ENCODE results near the gene LDB3. TPM values are rescaled to one million over a fixed set of nuclear protein-coding genes. Genes with fewer than 3 reads are reported as not detected.

Gene LDB3
- total RNA-seq, 2 donors from 2014 or later, result 0.11 to 0.35 TPM

GRCh38 chr10:86718556-86718955 is 50.2 kb downstream of the LDB3 start:
- no peak overlapping the region for H3K27ac ChIP-seq (ENCODE audit: low read depth, low read length)
- WGBS, 2 experiments (ENCODE audit: insufficient coverage in 1 of 2, insufficient read length in 1 of 2), result 95 to 97% methylated on average over 7 to 8 of the region's 8 CpGs
- H3K4me3 Mint-ChIP-seq, result no peak overlapping the region
- peaks cover 1% of the 10 kb centered on the region for H3K27me3 Mint-ChIP-seq (ENCODE audit: insufficient read depth)
- no peak overlapping the region for H3K9ac ChIP-seq (ENCODE audit: extremely low read depth, low read length, poor library complexity, severe bottlenecking)
- no peak for DNase-seq
- H3K27me3 ChIP-seq (ENCODE audit: control insufficient read depth, insufficient read depth, low read length, poor library complexity, severe bottlenecking), result no peaks in the 10 kb centered on the region
- H3K9me3 Mint-ChIP-seq, result no peaks in the 10 kb centered on the region
- no peaks in the 10 kb centered on the region for H3K36me3 Mint-ChIP-seq (ENCODE audit: low read depth)
- TF ChIP-seq CTCF (conservative IDR thresholded peaks at IDR 0.05), result no peak
- no peaks in the 10 kb centered on the region for H3K9me3 ChIP-seq (ENCODE audit: control insufficient read depth, low read length)
- no peak overlapping the region for H3K4me3 ChIP-seq (ENCODE audit: low read length)
- H3K4me1 Mint-ChIP-seq, result peaks cover 23% of the 10 kb centered on the region
- no peaks in the 10 kb centered on the region for H3K36me3 ChIP-seq (ENCODE audit: control insufficient read depth, insufficient read depth, low read length)
- no peak overlapping the region for H3K27ac Mint-ChIP-seq
- H3K4me1 ChIP-seq (ENCODE audit: control insufficient read depth, insufficient read depth, low read length), result no peaks in the 10 kb centered on the region

- no peak overlapping the region for H3K9ac ChIP-seq (ENCODE audit: extremely low read depth, low read length, poor library complexity, severe bottlenecking)
- no peak overlapping the region for H3K27ac Mint-ChIP-seq
- no peak overlapping the region for H3K4me3 Mint-ChIP-seq
- H3K4me1 Mint-ChIP-seq, result peaks cover 8% of the 10 kb centered on the region
- no peaks in the 10 kb centered on the region for H3K36me3 Mint-ChIP-seq (ENCODE audit: low read depth)
- H3K4me1 ChIP-seq (ENCODE audit: control insufficient read depth, insufficient read depth, low read length), result no peaks in the 10 kb centered on the region
- H3K4me3 ChIP-seq (ENCODE audit: low read length), result no peak overlapping the region
- no peak for DNase-seq
- no peak overlapping the region for H3K27ac ChIP-seq (ENCODE audit: low read depth, low read length)
- no peaks in the 10 kb centered on the region for H3K9me3 Mint-ChIP-seq
- no peaks in the 10 kb centered on the region for H3K9me3 ChIP-seq (ENCODE audit: control insufficient read depth, low read length)
- TF ChIP-seq CTCF (conservative IDR thresholded peaks at IDR 0.05), result no peak
- 54 to 66% methylated on average over 3 to 5 of the region's 5 CpGs for WGBS, 2 experiments (ENCODE audit: insufficient coverage in 1 of 2, insufficient read length in 1 of 2)
- no peaks in the 10 kb centered on the region for H3K27me3 Mint-ChIP-seq (ENCODE audit: insufficient read depth)
- H3K27me3 ChIP-seq (ENCODE audit: control insufficient read depth, insufficient read depth, low read length, poor library complexity, severe bottlenecking), result no peaks in the 10 kb centered on the region
- H3K36me3 ChIP-seq (ENCODE audit: control insufficient read depth, insufficient read depth, low read length), result no peaks in the 10 kb centered on the region
Observed at GRCh38 chr10:86721232-86721631, 52.9 kb downstream of the LDB3 start.

- 100% methylated on average over 2 of the region's 2 CpGs for WGBS, 2 experiments (ENCODE audit: insufficient coverage in 1 of 2, insufficient read length in 1 of 2)
- Histone ChIP-seq H3K9ac (ENCODE audit: extremely low read depth, low read length, poor library complexity, severe bottlenecking) (no peak overlapping the region), H3K4me3 (ENCODE audit: low read length) (no peak overlapping the region), H3K4me1 (ENCODE audit: control insufficient read depth, insufficient read depth, low read length) (no peaks in the 10 kb centered on the region), H3K9me3 (ENCODE audit: control insufficient read depth, low read length) (no peaks in the 10 kb centered on the region), H3K27ac (ENCODE audit: low read depth, low read length) (no peak overlapping the region), H3K27me3 (ENCODE audit: control insufficient read depth, insufficient read depth, low read length, poor library complexity, severe bottlenecking) (no peaks in the 10 kb centered on the region), H3K36me3 (ENCODE audit: control insufficient read depth, insufficient read depth, low read length) (no peaks in the 10 kb centered on the region)
- no peak for TF ChIP-seq CTCF (conservative IDR thresholded peaks at IDR 0.05)
- H3K36me3 Mint-ChIP-seq (ENCODE audit: low read depth), result no peaks in the 10 kb centered on the region
- no peak overlapping the region for H3K27ac Mint-ChIP-seq
- peaks cover 8% of the 10 kb centered on the region for H3K4me1 Mint-ChIP-seq
- no peaks in the 10 kb centered on the region for H3K9me3 Mint-ChIP-seq
- no peaks in the 10 kb centered on the region for H3K27me3 Mint-ChIP-seq (ENCODE audit: insufficient read depth)
- DNase-seq, result no peak
- no peak overlapping the region for H3K4me3 Mint-ChIP-seq
Observed at GRCh38 chr10:86723009-86723408, 54.7 kb downstream of the LDB3 start.
